ENCODE results near the gene STK17A.
"Not testable (repeated sequence)": the region's sequence is repeated elsewhere in the genome, so short reads cannot be mapped to it uniquely, and the experiment has no call there.

The STK17A gene

DNA sequence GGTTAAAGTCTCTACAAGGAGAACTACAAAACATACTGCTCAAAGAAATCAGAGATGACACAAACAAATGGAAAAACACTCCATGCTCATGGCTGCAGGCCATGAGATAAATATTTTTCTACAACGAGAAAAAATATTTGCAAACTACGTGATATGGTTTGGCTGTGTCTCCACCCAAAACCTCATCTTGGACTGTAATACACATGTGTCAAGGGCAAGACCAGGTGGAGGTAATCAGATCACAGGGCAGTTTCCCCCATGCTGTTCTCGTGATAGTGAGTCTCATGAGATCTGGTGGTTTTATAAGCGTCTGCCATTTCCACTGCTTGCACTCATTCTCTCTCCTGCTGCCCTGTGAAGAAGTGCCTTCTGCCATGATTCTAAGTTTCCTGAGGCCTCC is 88.6 kb downstream of the STK17A start:
- Histone ChIP-seq H3K4me1 (ENCODE audit: insufficient read depth, low read length, poor library complexity, severe bottlenecking) (peaks cover 2% of the 10 kb centered on the region), H2AFZ (ENCODE audit: low read length) (no peak overlapping the region), H3F3A (ENCODE audit: low read depth) (no peaks in the 10 kb centered on the region; the same call in 1 of the 2 replicates), H3K4me3 (ENCODE audit: low read length, poor library complexity, severe bottlenecking) (no peak overlapping the region), H3K79me2 (ENCODE audit: insufficient read depth, low read length) (peaks cover 96% of the 10 kb centered on the region), H3K4me2 (ENCODE audit: low read depth, low read length, poor library complexity, severe bottlenecking) (no peak overlapping the region), H3K9me2 (replicated peaks; ENCODE audit: low read depth, low read length) (no peaks in the 10 kb centered on the region), H3K27me3 (ENCODE audit: insufficient read depth, low read length, poor library complexity, severe bottlenecking) (no peaks in the 10 kb centered on the region), H3K9ac (ENCODE audit: low read depth, low read length, poor library complexity, severe bottlenecking) (no peak overlapping the region), H3K36me3 (ENCODE audit: insufficient read depth, low read length) (peaks cover 16% of the 10 kb centered on the region), H4K20me1 (ENCODE audit: insufficient read depth, low read length, poor library complexity, severe bottlenecking) (no peaks in the 10 kb centered on the region), H3K9me3 (ENCODE audit: insufficient read depth, low read depth, low read length) (peaks cover 20% of the 10 kb centered on the region)
- TF ChIP-seq EZH2phosphoT487 (IDR thresholded peaks at IDR 0.05; ENCODE audit: borderline replicate concordance) (no peak), CTCF (conservative IDR thresholded peaks at IDR 0.05; ENCODE audit: low read length) (no peak)

- not testable (repeated sequence) for H3K9me2 ChIP-seq (replicated peaks; ENCODE audit: low read depth, low read length); H3K4me3 ChIP-seq (ENCODE audit: low read length, poor library complexity, severe bottlenecking); H3F3A ChIP-seq (ENCODE audit: low read depth); H3K9ac ChIP-seq (ENCODE audit: low read depth, low read length, poor library complexity, severe bottlenecking); H3K27me3 ChIP-seq (ENCODE audit: insufficient read depth, low read length, poor library complexity, severe bottlenecking); H3K36me3 ChIP-seq (ENCODE audit: insufficient read depth, low read length); H3K4me1 ChIP-seq (ENCODE audit: insufficient read depth, low read length, poor library complexity, severe bottlenecking); H2AFZ ChIP-seq (ENCODE audit: low read length); H3K4me2 ChIP-seq (ENCODE audit: low read depth, low read length, poor library complexity, severe bottlenecking); H4K20me1 ChIP-seq (ENCODE audit: insufficient read depth, low read length, poor library complexity, severe bottlenecking)
- H3K9me3 ChIP-seq (ENCODE audit: insufficient read depth, low read depth, low read length), result peaks cover 16% of the 10 kb centered on the region; the same call in 1 of the 2 replicates
- H3K79me2 ChIP-seq (ENCODE audit: insufficient read depth, low read length), result peaks cover 97% of the 10 kb centered on the region
These were observed 90.5 kb downstream of the STK17A start for GRCh38 chr7:43673243-43673976.

DNA sequence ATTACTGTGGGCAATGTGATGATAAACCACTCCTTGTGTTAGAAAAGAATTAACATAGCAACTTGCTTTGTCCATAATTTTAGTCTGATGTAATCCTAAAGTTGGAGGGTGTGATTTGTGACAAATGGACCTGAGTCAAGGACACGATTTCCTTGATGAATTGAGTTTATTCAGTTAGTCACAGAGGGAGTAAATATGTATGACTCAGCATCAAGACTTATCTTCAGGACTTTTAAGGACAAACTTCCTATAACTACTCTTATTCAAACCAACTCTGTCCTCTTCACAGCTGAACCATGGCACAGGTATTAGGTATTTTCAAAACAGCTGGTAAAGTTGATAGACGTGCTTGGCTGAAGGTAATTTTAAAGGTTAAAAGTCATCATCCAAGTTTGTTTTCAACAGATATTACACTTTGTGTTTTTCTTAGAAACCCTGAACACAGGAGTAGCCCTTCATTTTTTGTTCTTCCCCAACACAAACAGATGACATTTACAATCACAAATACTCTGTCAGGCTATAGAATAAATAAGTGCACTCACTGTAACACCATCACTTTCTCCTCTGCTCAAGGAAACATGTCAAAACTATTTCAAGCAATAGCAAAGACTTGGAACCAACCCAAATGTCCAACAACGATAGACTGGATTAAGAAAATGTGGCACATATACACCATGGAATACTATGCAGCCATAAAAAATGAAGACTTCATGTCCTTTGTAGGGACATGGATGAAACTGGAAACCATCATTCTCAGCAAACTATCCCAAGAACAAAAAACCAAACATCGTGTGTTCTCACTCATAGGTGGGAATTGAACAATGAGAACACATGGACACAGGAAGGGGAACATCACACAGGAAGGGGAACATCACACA is 91.9 kb downstream of the STK17A start:
- Histone ChIP-seq H3K4me3 (ENCODE audit: low read length, poor library complexity, severe bottlenecking) (no peak overlapping the region), H2AFZ (ENCODE audit: low read length) (no peak overlapping the region), H3K4me1 (ENCODE audit: insufficient read depth, low read length, poor library complexity, severe bottlenecking) (peaks cover 13% of the 10 kb centered on the region), H3K36me3 (ENCODE audit: insufficient read depth, low read length) (peaks cover 4% of the 10 kb centered on the region; the same call in 1 of the 2 replicates), H3K79me2 (ENCODE audit: insufficient read depth, low read length) (peaks cover 93% of the 10 kb centered on the region), H3K9ac (ENCODE audit: low read depth, low read length, poor library complexity, severe bottlenecking) (no peak overlapping the region), H3K9me3 (ENCODE audit: insufficient read depth, low read depth, low read length) (peaks cover 16% of the 10 kb centered on the region; the same call in 1 of the 2 replicates), H3K4me2 (ENCODE audit: low read depth, low read length, poor library complexity, severe bottlenecking) (no peak overlapping the region), H3F3A (ENCODE audit: low read depth) (peaks cover 6% of the 10 kb centered on the region), H3K27me3 (ENCODE audit: insufficient read depth, low read length, poor library complexity, severe bottlenecking) (no peaks in the 10 kb centered on the region), H3K9me2 (replicated peaks; ENCODE audit: low read depth, low read length) (no peaks in the 10 kb centered on the region), H4K20me1 (ENCODE audit: insufficient read depth, low read length, poor library complexity, severe bottlenecking) (peaks cover 17% of the 10 kb centered on the region)
- TF ChIP-seq EZH2phosphoT487 (IDR thresholded peaks at IDR 0.05; ENCODE audit: borderline replicate concordance) (no peak), CTCF (conservative IDR thresholded peaks at IDR 0.05; ENCODE audit: low read length) (no peak)
